GM12891 (cell line): ENCODE measurements around the gene ACTN3.

Experiments
- POLR2A ChIP-seq: IDR thresholded peaks from 2 replicates; pipeline ENCODE4 v1.6.1; 2011; ENCODE audit warnings: low read depth, low read length, control low read depth
- POLR2AphosphoS5 ChIP-seq: IDR thresholded peaks from 2 replicates; pipeline ENCODE4 v1.6.1; 2011; ENCODE audit warnings: low read depth, low read length, control low read depth

- no peak for TF ChIP-seq POLR2A
- no peak for TF ChIP-seq POLR2AphosphoS5
Measured at GRCh38 chr11:66548041-66548440, 1.3 kb downstream of the ACTN3 start.
